Stimulated activated CD4-positive, alpha-beta T cell treated with anti-CD3 and anti-CD28 coated beads, TNF-alpha, amount 100 ng/mL, for 48 hours (primary cell): ENCODE data around the gene SERPINB13.

Source experiments
- DNase-seq, 3 donors: peaks; one replicate each; pipeline ENCODE4 v3.0.0-alpha.2; 2020; ENCODE audit warnings: low read depth in 3 of 3

SERPINB13 gene, protein sequence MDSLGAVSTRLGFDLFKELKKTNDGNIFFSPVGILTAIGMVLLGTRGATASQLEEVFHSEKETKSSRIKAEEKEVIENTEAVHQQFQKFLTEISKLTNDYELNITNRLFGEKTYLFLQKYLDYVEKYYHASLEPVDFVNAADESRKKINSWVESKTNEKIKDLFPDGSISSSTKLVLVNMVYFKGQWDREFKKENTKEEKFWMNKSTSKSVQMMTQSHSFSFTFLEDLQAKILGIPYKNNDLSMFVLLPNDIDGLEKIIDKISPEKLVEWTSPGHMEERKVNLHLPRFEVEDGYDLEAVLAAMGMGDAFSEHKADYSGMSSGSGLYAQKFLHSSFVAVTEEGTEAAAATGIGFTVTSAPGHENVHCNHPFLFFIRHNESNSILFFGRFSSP

DNA sequence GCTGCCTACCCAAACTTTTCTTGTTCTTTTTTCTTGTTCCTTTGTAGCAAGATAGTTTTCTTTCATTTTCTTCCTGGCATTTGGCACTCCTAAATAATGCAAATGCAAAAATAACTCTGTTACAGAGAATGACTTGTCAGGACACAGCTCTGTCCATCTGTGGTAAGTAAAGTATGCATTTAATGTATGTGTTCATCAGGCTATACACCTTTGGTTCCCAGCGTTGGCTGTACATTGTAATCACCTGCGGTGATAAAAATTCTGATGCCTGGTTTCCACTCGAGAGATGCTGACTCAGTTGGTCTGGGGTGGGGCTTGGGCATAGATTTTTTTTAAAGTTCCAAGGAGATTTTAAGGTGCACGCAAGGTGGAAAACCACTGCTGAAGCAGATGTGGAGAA, at the start of gene SERPINB13:
SERPINB13 (plus strand) TSS at position 378 of the 400 bp plus-strand sequence. CDS start 1,325 bp downstream, outside the sequence.
- DNase-seq, result no peak

DNA sequence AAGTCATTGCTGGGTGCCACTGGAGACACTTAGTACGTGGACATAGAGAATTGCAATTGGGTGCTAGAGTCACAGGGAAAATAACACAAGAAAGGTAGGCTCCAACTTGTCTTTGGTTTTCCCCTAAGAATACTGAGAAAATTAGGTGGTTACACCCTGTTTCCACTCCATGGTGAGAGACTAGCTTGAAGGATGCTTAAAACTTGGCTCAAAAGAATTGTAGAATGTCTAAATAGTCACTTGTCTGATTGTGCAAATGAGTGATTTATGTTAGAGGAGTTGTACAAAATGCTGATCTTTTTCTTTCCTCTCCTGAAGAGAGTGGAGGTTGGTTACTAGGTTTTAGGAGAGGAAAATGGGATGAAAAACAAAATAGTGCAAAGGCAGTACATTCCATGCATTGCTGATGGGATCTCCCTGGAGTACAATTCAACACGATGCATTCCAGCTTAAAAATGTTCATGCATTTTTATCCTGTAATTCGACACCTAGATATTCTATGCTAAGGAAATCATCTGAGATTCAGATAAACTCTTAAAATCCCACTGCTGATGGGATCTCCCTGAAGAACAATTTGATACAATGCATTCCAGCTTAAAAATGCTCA, 47.1 kb upstream of the SERPINB13 start:
- no peak for DNase-seq

DNA sequence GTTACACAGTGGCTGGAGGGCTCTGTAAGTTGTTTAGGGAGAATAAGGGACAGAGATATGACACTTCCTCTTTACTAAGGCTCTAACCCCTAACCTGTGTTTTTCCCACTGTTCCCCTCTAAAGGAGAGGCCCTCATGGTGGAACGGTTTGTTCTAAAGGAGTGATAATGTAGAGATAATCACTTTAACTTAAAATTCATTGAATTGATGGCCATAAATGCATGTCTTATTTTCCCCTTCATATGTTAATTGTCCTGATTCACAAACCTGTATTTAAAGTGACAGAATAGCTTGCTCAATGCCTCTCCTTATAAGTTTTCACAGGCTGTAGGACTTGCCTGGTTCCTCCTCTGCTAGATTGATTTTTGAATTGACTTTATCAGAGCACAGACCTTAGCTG, 45.1 kb upstream of the SERPINB13 start, which contains the start of gene SERPINB12:
SERPINB12 (plus strand) TSS at position 301 of the 400 bp plus-strand sequence. CDS start 13,791 bp downstream, outside the sequence.
- DNase-seq, result no peak

DNA sequence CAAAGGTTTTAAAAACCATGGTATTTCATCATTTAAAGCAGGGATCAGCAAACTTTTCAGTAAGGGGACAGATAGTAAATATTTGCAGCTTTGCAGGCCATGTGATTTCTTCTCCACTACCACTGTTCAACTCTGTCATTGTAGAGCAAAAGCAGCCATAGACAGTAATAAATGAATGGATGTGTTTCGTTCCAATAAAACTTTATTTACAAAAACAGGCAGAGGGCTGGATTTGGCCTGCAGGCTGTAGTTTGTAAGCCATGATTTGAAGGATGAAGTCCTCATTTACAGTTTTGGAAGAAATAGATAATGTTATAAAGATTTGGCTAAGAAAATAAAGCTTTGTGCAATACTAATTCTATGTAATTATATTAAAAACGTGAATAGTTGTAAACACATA, 43.1 kb upstream of the SERPINB13 start:
- DNase-seq, result no peak

DNA sequence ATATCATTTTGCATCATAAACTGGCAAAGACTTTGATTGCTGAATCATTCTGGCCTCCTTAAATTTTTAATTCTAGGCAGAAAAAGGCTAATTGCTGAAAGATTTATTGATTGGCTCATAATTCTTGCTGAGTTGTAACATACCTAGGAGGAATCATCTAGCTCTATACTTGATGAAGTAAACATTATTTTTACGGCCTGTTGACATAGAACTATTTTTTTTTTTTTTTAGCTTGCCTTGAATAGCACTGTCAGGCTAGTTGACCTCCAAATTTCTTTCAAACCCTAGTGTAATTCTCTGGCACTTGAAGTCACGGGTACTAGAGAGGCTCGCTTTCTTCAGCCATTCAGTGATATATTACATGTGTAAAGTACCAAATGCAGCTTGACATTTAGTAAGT, 42.1 kb upstream of the SERPINB13 start:
- no peak for DNase-seq

DNA sequence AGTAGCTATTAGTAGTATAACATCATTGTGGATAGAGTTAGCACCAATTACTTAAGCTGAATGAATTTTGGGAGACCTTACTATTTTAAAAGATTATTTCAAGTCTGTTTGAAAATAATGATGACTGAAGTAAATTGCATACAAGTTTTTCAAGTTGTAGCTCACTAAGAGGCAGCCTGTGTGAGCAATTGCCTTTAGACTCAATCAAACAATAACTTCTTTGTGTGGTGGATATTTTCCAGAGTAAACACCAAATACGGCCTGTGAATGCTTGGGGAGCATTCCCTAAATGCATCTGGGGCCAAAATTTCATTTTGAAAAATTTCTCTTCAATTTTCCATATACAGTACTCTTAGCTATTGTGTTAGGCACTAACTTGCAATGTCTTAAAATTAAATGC, 37.1 kb upstream of the SERPINB13 start:
- no peak for DNase-seq

DNA sequence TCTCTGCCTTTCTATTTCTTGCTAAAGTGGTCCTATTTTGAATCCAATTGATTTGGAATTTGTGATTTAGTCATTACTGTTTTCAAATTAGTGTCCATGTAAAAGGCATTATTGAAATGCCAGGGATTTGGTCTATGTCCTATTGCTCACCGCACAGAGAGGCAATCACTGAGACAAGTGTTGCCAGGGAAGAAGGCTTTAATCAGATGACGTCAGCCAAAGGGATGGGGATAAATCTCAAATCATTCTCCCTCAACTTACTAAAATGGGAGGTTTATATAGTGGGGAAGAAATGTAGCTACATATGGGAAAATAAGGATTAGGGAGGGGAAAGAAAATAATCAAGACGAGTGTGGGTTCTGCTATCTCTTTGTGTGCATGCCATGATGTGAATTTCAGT, 35.4 kb upstream of the SERPINB13 start:
- DNase-seq, result no peak

DNA sequence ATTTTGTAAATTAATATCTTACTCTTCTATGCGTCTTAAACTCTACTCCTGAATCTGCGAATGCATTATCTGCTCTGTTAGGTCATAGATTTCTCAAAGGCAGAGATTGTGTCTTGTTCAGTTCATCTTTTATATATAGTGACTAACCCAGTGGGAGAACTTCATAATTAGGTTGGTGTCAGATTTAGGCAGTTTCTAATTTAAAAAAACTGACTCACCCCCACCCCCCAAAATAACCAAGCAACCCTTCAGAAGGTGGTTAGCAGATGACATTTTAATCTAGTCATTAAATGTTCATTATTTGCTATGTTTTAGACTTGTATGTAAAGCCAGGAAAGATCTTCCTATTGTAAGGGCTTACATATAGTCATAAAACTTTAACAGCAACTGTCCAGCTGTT, 34.6 kb upstream of the SERPINB13 start:
- DNase-seq, result no peak

DNA sequence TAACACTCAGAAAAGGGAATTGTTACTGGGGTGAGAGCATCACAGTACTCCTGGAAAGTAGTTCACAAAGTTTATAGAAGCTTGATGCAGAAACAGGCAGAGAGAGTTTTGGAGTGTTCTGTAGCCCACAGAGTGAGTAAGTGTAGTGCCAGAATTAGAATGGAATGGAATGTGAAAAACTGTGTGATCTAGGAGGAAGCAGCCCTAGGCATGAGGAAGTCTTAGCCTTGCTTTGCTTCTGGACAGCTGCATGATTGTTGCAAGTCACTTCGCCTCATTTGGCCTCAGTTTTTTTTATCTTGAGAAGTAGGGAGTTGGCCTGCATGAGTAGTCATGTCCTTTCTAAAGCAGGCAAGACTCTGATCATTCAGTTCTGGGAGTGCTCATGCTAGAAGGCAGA, 34.1 kb upstream of the SERPINB13 start:
- no peak for DNase-seq

DNA sequence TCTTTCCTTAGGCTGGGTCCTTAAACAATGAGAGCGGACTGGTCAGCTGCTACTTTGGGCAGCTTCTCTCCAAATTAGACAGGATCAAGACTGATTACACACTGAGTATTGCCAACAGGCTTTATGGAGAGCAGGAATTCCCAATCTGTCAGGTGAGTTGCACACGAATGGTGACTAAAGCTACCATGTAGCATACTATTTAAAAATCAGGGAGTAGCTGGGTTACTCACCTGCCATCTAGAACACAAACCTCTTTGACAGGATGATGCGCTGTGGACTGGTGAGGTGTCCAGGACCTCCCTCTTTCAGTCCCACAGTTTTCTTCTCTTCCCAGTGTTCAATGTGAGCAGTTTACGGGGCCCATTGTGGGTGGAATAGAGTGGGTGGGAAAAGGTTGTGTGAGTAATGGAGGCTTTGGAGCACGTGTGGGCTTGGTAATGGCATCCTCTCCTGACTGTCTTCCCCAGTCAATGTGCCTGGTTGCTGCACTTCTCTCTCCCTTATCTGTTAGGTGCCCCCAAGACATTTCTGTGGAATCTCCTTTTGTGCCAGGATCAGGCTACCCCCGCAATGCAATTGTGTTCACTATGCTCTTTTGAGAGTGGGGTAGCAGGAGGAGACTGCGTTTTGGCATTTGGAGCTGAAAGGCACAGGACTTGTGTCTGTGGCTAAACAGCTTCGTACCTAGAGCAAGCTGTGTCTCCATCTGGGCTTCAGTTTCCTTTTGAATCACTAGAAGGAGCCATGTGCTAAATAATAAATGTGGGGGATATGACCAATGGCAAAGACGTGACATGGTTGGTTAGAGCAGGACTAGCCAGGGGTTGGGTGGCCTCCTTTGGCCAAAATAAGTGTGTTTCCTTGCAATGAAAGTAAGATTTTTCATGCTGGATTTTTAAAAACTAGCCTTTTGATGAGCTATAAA, 27.3 kb upstream of the SERPINB13 start:
- DNase-seq, result no peak

DNA sequence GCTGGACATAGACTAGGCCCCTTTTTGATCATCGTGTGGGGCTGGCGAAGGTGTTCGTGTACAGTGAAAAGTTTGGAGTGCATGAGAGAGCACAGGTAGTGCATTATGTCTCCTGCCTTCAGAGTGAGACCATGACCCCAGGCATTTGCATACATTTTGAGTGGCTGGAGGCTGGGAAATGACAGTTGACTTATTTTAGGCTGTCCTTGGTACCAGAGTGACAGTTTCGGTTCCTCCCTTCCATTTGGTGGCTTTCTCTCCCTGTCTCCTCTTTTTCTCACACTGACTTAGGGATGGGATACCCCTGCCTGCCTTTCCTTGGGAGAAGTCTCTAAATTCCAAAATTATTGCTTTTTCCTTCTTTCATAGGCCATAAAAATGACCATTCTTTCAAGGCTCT, 24.9 kb upstream of the SERPINB13 start:
- no peak for DNase-seq

DNA sequence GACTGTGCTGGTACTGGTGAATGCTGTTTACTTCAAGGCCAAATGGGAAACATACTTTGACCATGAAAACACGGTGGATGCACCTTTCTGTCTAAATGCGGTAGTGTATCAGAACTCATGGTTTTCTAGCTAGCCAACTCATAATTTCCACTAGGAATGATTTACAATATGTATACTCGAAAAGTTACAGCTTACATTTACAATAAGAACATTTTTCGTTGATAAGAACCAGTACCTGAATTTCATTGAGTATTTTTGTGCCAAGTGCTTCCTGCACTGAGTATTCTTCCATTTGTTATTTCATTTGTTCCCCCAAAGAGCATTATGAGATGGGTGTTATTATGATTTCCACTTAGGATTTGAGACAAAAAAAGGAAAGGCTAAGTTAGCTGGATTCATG, 23.1 kb upstream of the SERPINB13 start:
- no peak for DNase-seq

DNA sequence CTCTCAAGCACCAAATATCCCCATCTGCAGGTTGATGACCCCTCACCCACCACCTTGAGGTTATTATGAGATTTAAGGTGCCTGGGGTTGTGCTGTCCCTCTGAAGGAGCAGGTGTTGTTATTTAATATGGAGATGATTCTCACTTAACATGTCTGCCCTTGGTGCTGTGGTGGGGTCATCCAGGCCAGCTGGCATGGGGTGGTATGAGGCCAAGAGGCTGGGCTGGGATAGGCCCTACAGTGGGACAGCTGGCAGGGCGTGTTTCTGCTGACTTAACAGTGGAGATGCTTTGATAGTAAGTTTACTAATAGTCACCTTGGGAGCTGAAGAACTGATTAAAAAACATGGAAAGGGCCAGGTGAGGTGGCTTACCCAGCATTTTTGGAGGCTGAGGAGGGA, 22.6 kb upstream of the SERPINB13 start:
- DNase-seq, result no peak

DNA sequence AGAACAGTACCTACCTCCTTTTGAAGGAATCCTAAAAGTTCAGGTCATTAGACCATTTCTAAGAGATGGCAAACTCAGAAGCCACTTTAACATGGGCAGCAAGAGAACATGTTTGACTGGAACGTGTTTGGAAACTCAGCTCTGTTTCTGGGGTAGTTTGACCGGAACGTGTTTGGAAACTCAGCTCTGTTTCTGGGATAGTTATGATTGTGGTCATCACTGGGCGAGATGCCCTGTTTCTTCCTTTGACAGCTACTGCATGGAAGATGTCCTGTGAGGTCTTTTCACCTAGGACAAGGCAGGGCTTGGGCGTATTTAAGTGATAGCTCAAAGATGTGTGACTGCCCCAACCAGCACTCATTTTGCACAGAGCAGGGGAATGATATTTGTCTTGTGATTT, 19.9 kb upstream of the SERPINB13 start:
- DNase-seq, result no peak

DNA sequence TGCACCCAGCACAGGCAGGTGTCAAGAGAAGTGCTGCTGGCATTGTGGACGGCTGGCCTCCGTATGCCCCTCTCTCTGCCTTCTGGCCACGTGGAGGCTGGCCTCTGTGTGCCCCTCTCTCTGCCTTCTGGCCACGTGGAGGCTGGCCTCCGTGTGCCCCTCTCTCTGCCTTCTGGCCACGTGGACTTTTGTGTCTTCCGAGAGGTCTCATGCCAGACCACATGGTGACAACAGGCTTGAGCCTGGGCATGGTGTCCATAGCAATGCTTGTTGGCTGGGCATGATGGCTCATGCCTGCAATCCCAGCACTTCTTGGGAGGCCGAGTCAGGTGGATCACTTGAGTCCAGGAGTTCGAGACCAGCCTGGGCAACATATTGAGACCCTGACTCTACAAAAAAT, 19.3 kb upstream of the SERPINB13 start:
- no peak for DNase-seq

DNA sequence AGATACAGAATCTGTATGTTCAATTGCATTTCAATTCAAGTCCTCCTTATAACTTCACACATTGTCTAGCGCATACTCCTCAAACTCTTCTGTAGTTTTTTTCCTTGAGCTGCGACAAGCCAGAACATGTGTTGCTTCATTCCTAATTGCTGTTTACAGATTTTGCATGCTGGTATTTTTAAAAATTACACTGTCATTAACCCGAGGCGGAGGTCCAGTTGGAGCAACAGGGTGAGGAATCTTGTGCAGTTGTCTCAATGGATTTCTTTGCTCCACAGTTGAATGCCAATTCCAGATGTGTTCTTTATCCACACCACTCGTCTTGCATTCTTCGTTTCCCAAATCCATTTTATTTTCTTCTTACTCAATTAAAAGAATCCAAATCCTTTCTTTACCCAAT, 16.4 kb upstream of the SERPINB13 start:
- no peak for DNase-seq

DNA sequence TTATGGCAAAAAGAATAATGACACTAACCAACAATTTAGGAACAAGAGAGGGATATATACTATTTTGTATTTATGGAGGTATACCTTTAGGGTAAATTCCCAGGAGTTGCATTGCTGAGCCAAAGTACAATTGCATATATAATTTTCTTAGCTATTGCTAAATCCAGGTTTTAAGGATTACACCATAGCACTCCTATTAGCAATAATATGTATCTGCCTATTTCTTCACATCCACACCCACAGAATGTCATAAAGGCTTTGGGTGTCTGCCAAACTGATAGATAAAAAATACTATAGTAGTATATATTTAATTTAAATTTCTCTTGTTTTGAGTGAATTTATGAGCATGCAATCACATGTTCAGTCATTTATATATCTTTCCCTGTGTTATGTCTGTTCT, 11.5 kb upstream of the SERPINB13 start:
- no peak for DNase-seq

DNA sequence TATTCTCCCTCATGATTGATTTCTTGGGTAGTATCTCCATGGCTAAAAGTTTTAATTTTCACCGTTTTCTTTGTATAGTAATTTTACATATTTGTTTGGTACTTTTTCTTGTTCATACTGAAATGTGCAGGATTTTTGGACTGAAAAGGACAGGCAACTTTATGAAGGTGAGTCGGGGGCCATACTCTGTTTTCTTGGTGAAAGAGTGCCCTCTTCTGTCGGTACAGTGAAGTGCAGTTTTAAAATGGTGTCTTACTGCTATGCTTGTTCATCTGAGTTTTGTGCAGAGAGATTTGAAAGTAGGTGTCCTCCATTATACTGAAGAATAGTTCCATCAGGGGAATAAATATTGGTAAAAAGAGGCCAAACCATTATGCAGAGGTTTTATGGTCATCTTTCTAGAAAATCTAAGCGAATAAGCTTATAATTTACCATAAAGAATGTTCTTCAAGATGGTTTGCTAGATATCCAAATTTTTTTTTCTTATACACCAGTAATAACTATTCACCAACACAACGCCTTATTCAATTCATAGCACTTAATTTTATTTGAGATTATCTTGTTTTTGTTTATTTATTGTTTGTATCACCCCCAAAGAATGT, 8.7 kb upstream of the SERPINB13 start:
- DNase-seq, result no peak

DNA sequence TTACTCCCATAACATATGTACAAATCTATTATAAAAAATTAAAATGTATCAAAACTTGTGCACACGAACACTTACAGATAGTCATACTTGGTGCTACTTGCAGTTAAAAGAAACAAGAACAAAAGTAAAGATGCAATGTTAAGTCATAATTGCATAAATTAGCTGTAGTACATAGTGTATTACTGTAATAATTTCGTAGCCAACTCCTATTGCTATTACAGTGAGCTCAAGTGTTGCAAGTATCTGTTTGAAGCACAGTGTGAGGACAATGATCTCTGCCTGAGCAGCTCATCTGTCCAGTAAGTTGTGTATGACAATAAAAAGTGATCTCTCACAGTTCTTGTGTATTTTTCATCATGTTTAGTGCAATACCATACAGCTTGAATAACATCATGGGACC, 7.5 kb upstream of the SERPINB13 start:
- no peak for DNase-seq

DNA sequence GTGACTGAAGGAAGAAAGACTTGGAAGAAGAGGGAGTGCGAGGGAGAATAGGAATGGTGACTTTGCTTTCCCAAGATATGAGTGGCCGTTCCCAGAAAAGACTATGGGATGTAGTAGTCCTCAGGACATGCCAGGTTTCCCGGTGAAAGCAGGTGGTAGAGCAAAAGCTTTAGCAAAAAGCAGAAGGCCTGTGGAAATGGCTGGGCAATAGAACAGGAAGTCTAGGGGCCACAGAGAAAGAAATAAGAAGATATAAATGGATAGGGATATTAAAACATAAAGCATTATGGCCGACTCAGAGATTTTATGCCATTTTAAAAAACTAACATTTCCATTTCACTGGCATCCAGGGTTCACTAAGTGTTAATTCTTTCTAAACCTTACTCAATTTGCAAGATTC, 1.2 kb upstream of the SERPINB13 start:
- no peak for DNase-seq

DNA sequence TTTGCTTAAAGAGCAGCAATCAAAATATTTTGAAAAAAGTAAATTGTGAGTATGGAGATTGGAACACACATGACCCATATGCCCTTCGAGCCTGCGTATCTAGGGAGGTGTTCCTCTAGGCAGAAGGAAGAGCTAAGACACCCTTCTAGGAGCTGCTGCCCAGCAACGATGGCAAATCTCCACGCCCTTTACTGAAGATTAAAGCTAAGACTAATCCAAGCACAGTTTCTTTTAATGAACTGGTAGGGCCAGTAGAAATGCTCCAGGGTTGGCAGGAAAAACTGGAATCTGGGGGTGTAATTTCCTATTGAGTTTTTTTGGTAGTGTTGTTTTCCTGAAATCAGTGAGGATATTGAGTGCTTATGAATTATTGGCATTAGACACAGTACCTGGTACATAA, 712 bp upstream of the SERPINB13 start:
- DNase-seq, result no peak

DNA sequence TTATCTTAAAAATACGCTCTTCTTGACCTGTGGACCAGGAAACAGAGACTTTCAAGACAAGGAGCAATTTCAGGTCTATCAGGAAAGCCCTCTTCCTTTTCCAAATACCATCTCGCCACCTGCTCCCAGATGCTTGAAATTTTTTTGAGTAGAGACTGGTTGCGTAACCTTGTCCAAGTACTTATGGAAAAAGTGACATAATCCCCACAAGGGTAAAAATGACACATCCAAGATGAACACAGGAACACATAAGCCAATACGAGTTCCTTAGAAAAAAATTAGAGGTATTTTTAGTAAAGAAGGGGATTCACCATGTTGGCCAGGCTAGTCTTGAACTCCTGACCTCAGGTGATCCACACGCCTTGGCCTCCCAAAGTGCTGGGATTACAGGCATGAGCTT, 1.8 kb downstream of the SERPINB13 start:
- DNase-seq, result no peak
